Dedifferentiated amniotic fluid mesenchymal stem cell (primary cell): Measurements from ENCODE around the gene AMIGO1.

Experiments used
- DNase-seq: peaks from one replicate; pipeline ENCODE4 v3.0.0-alpha.2; 2016; ENCODE audit errors: extremely low spot score

AMIGO1 gene

GRCh38 chr1:109509176-109510134 is at the start of gene AMIGO1:
AMIGO1 (minus strand) TSS chr1:109509727; CDS start chr1:109508912, 815 bp downstream.
- no peak for DNase-seq

- DNase-seq: no peak
Observed at GRCh38 chr1:109557520-109557919, 48.0 kb upstream of the AMIGO1 start.

GRCh38 chr1:109556563-109556962 is 47.0 kb upstream of the AMIGO1 start:
- no peak for DNase-seq

- DNase-seq: peak; percentile 98
Observed at GRCh38 chr1:109548321-109549267, 39.1 kb upstream of the AMIGO1 start, which contains the start of gene GNAI3. GNAI3 (plus strand) TSS chr1:109548615; CDS start chr1:109548721, 106 bp downstream.

- DNase-seq: peak; percentile 23
Observed at GRCh38 chr1:109547463-109548320, 38.2 kb upstream of the AMIGO1 start.

- DNase-seq: peak; percentile 95
Observed at GRCh38 chr1:109546311-109547109, 37.0 kb upstream of the AMIGO1 start.

- no peak for DNase-seq
Observed at GRCh38 chr1:109543988-109544735, 34.6 kb upstream of the AMIGO1 start.

GRCh38 chr1:109543283-109543987 is 33.9 kb upstream of the AMIGO1 start:
- DNase-seq: no peak

GRCh38 chr1:109542657-109543056 is 33.1 kb upstream of the AMIGO1 start:
- no peak for DNase-seq

GRCh38 chr1:109541102-109541501 is 31.6 kb upstream of the AMIGO1 start:
- DNase-seq: no peak

GRCh38 chr1:109539676-109540075 is 30.1 kb upstream of the AMIGO1 start, which contains the start of gene GPR61:
GPR61 (plus strand) TSS chr1:109539872; CDS start chr1:109543023, 3,151 bp downstream.
- no peak for DNase-seq

- DNase-seq: no peak
Observed at GRCh38 chr1:109538827-109539555, 29.5 kb upstream of the AMIGO1 start.

- no peak for DNase-seq
Observed at GRCh38 chr1:109537450-109538178, 28.1 kb upstream of the AMIGO1 start.

- no peak for DNase-seq
Observed at GRCh38 chr1:109535971-109536491, 26.5 kb upstream of the AMIGO1 start.

GRCh38 chr1:109535481-109535880 is 26.0 kb upstream of the AMIGO1 start:
- no peak for DNase-seq

- DNase-seq: no peak
Observed at GRCh38 chr1:109534307-109534858, 24.9 kb upstream of the AMIGO1 start.
